Measurements from ENCODE around the gene HBA1.

- TF ChIP-seq POLR2AphosphoS5 (IDR thresholded peaks at IDR 0.05; ENCODE audit: low read depth, low read length) = no peak
- TF ChIP-seq CTCF (IDR thresholded peaks at IDR 0.05; ENCODE audit: control extremely low read depth in 1 of 3, insufficient read depth in 1 of 3, low read depth in 1 of 3, low read length in 3 of 3) = no peak
- TF ChIP-seq POLR2A (IDR thresholded peaks at IDR 0.05; ENCODE audit: control extremely low read depth in 1 of 2, low read depth in 2 of 2, low read length in 2 of 2) = no peak
Observed at GRCh38 chr16:140175-140857, 36.2 kb upstream of the HBA1 start.
